ENCODE measurements around the gene CYB561D1. TPM values are rescaled to one million over a fixed set of nuclear protein-coding genes. Genes with fewer than 3 reads are reported as not detected.

CYB561D1 gene, protein sequence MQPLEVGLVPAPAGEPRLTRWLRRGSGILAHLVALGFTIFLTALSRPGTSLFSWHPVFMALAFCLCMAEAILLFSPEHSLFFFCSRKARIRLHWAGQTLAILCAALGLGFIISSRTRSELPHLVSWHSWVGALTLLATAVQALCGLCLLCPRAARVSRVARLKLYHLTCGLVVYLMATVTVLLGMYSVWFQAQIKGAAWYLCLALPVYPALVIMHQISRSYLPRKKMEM
- 7.5 TPM for total RNA-seq

DNA sequence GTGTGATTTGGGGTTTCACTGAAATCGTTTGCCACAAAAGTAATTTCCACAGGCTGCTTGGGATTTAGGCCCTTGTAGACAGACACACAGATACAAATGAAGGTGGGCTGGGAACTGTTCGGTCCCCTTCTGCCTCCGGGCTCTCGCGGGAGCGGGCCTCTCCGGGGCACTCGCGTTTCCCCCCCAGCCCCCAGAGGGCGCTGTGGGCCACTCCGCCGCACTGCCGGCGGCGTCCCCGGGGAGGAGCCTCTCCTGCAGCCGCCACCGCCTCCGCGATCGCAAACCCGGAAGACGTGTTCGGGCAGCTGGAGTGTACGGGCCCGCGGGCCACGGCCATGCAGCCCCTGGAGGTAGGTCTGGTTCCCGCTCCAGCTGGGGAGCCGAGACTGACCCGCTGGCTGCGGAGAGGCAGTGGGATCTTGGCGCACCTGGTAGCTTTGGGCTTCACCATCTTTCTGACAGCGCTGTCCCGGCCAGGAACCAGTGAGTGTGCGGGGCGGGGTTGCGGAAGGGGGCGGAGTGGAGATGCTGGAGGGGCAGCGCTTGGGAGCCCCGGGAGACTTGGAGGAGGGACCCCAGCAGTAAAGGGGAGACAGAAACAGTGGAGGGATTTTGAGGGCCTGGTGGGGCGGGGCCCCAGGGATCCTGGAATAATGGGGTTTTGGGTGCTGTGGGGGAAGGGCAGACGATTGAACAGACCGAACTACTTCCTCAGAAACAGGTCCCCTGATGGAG is at the start of gene CYB561D1:
CYB561D1 (plus strand) TSS at position 290 of the 735 bp plus-strand sequence; CDS start at position 336, 46 bp downstream.

DNA sequence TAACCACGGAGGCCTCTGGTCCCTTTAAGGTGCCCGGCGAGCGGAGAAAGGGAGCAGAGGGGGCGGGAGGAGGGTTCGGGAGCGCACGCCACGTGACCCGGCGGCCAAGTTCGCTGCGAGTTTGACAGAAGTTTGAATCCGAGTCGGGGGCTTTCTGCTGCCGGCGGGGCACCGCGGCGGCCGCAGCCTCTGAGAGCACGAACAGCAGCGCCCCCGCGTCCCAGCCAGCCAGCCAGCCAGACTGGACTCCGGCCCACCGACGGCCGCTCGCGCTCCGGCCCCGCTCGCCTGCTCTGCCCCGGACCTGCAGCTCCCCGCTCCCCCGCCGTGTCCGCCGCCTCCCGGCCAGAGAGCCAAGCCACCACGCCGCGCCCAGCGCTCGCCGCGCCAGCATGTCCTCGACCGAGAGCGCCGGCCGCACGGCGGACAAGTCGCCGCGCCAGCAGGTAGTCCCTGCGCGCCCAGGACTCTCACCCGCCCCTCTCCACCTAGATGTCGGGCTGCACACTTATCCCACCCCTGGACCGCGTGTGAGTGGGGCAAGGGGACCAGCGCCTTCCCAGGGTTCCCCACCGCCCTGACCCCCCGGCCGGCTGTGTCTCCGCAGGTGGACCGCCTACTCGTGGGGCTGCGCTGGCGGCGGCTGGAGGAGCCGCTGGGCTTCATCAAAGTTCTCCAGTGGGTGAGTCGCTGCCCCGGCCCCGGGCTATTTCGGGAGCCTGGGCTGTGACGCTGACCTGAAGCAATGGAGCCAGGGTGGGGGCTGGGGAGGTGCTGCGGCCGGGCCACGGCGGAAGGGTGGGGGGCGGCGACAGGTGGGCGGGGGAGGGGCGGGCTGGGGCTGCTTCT is 27.2 kb upstream of the CYB561D1 start, which contains the start of gene SYPL2:
SYPL2 (plus strand) TSS at position 95 of the 849 bp plus-strand sequence; CDS start at position 393, 298 bp downstream.

DNA sequence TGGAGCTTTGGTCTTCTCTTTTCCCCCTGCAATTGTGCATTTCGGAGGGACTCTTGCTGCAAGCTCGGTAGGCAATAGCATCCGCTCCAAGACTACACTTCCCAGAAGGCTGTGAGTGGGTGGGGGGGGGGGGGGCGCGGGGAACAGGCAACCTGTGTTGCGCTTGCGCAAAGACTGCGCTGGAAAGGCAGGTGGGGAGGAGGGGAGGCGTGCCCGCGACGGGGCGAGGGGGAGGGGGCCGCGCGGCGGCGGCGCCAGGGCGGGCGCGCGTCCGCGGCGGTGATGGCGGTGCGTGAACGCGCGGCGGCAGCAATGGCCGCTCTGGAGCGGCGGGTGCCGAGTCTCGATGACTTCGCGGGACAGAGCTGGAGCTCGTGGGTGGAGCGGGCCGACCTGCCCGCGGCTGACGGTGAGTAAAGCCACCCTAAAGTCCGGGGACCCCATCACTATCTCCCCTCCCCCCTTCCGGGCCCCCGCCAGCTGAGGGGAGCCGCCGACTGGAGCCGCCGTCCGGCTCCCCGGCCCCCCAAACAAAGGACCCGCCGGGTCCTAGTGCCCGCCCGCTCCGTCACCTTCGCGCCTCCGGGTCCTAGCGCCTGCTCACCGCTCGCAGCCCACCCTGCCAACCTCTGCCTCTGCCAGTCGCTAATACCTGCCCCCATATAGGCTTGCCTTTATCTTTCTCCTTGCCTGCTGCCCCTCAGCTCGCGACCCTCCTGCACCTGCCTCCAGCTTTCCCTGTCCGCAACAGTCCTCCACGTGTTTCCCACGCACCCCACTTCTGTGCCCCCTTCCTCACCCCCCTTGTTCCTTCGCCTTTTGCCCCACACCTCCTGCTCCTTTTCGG is 10.0 kb upstream of the CYB561D1 start, which contains the start of gene ATXN7L2:
ATXN7L2 (plus strand) TSS at position 234 of the 847 bp plus-strand sequence; CDS start at position 283, 49 bp downstream.

DNA sequence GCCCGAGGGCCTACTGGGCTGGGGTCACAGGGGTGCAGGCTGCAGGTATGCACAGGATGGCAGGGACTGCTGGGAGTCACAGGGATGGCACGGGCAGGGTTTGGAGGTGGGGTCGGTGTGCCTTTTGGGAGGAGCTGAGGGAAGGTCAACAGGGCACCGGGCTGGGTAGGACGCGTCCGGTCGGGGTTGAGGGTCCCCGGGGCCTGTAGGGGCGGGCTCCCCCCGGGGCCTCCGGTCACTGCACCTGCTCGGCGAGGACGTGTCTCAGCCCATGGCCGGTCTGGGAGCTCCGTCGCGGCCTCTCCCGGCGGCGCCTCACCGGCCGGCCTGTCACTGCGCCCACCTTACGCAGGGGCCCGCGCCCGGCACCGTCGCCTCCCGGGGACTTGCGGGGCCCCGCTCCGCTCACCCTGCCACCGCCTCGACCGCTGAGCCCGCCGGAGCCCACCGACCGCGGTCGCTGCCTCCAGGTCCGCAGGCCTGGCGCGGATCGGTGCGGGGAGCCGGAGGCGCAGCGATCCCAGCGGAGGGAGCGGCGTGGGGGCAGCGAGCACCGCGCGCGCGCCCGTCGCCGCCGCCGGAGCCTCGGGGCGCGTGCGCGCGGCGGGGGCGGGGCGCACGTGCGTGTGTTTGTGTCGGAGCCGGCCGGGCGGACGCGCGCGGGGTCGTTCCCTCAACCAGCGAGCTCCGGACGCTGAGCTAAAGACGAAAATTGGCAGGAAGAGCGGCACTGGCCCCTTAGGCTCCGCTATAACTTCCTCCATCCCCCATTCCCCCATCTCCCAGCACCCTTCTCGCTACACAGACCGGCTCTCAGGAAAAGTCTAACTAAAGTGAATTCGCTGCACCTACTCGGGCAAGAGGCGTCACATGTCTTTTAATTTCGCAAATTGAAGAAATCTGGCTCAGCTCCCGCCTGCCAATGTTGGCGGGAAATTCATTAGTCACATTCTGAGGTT is 15.6 kb downstream of the CYB561D1 start, which contains the start of gene AMIGO1:
AMIGO1 (minus strand) TSS at position 552 of the 959 bp plus-strand sequence. CDS start 815 bp downstream, outside the sequence.

DNA sequence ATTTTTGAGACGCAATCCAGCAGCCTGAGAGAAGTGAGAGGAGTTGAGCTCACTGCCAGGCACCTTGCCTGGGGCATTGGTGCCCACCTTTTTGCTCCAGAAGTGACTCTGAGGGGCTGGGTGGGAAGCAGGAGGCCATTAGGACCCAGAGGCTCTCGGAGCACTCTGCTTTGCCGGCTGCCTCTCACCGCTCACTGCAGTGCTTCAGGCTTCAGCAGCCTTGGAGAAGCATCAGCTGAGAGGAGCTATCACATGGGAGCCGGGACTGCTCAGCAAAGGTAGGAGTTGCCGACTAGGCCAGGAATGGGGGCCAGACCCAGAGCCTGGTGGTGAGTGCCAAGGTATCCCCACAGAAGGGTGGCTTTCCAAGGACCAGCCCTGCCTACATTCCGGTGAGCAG is 45.8 kb downstream of the CYB561D1 start, which contains the start of gene GPR61:
GPR61 (plus strand) TSS at position 197 of the 400 bp plus-strand sequence. CDS start 3,151 bp downstream, outside the sequence.

DNA sequence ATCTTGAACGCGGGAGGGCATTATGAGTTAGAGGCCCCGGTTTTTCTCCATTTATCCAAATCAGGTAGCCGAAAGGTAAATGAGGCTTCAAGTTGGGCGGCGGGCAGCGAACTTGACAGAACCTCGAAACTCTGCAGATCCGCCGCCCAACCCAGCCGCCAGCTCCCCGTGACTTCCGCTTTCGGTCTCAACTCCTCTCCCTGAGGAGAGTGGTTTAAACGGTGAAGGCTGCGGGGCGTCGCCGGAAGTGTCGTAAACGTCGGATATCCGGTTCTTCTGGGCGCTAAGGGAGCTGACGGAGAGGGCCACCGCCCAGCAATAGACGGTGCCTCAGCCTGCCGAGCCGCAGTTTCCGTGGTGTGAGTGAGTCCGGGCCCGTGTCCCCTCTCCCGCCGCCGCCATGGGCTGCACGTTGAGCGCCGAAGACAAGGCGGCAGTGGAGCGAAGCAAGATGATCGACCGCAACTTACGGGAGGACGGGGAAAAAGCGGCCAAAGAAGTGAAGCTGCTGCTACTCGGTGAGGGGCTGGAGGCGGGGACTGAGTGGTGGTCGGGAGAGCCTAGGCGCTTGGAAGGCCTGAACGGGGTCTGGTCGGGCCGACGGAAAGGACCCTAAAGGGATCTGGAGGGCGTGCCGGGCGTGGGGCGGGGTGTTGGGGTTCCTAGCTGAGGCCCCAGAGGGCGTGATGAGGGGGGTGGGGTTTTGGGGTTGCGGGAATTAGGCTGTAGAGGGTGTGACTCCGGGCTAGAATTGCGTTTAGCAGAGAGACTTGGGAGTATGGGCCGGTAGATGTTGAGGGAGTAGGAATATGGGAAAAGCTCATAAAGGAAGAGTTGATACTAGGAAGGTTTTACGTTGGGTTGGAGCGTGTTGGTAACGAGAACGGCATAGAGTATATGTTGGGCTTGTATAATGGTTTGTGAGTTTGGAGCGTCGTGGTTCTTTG is 54.7 kb downstream of the CYB561D1 start, which contains the start of gene GNAI3:
GNAI3 (plus strand) TSS at position 295 of the 947 bp plus-strand sequence; CDS start at position 401, 106 bp downstream.

Other genes starting within 250 kb of the CYB561D1 start
- gene CELSR2, start 244.6 kb upstream of the CYB561D1 start, total RNA-seq: 82.6 TPM
- 14.1 TPM for gene PSRC1, start 210.9 kb upstream of the CYB561D1 start, total RNA-seq
- gene MYBPHL, start 187.1 kb upstream of the CYB561D1 start, total RNA-seq: 0.63 TPM
- 82.9 TPM for gene SORT1, start 96.2 kb upstream of the CYB561D1 start, total RNA-seq
- gene PSMA5, start 67.6 kb upstream of the CYB561D1 start, total RNA-seq: 37.2 TPM
- not detected for gene SYPL2, start 27.5 kb upstream of the CYB561D1 start, total RNA-seq
- 9.4 TPM for gene ATXN7L2, start 10.2 kb upstream of the CYB561D1 start, total RNA-seq
- gene AMIGO1, start 15.6 kb downstream of the CYB561D1 start, total RNA-seq: 13.1 TPM
- gene GPR61, start 45.8 kb downstream of the CYB561D1 start, total RNA-seq: 5.9 TPM
- 16.6 TPM for gene GNAI3, start 54.5 kb downstream of the CYB561D1 start, total RNA-seq
- not detected for gene GNAT2, start 125.5 kb downstream of the CYB561D1 start, total RNA-seq
- gene AMPD2, start 125.7 kb downstream of the CYB561D1 start, total RNA-seq: 82.0 TPM
- gene GSTM4, start 162.0 kb downstream of the CYB561D1 start, total RNA-seq: 6.6 TPM
- 34.4 TPM for gene GSTM2, start 174.0 kb downstream of the CYB561D1 start, total RNA-seq
- gene GSTM1, start 193.7 kb downstream of the CYB561D1 start, total RNA-seq: 10.3 TPM
- 4.7 TPM for gene GSTM5, start 218.2 kb downstream of the CYB561D1 start, total RNA-seq
- gene GSTM3, start 246.9 kb downstream of the CYB561D1 start, total RNA-seq: 55.7 TPM

Measured in parietal lobe (tissue), 1 donor.